ENCODE measurements around the gene DNAH10.

Gene DNAH10

DNA sequence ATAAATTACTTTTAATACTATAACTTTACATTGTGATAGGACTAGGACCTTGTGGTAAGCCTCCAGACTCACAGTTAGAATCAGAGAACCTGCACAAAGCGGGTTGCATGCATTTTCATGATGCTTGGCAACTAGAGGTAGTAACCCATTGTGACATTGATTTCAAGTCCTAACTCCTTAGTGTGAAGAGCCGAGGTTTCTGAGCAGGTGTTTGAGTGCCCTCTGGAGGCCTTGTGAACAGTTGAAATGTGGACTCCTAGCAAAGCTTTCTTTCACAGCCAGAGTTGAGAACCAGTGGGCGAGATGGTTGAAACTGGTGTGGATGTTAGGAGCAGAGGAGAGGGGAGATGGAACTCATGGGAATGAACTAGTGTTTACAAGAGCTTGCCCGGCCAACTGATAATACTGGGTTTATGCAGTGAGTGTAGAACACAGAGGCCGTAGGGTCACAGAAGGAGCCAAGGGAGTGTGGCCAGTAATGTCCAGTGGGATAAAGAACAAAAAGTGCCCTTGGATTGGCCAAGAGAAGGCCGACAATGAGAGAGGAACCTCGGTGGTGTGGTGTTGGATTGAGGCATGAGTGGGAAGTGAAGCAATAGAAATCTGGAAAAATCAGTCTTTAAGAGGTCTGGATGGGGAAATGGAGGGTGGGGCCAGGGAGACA lies 221.9 kb downstream of the DNAH10 start:
- DNase-seq = peak; percentile 49

DNA sequence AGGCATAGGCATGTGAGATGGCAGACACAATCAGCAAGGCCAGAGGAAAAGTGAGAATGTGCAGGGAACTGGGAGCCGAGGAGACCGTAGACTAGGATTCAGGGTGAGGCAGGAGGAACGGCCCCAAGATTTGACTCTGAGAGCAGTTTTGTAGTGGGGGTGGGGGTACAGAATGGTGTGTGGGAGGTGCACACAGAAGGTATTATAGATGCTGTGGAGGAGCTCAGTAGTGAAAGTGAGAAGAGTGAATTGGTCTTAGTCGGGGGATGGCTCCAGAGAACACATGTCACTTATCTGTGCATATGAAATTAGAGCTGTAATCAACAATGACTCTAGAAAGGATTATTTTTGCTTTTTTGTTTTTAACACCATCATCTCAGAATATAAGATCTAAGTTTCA lies 222.8 kb downstream of the DNAH10 start:
- no peak for DNase-seq
